NCI-H2196 treated with DMSO at 0.1 percent for 48 hours (cell line): ENCODE measurements around the gene ARHGAP22.

Experiments
- DNase-seq: peaks from one replicate; lab custom pipeline; 2025; ENCODE audit not compliant: unreplicated experiment; lab: John Stamatoyannopoulos, UW

Gene ARHGAP22

DNA sequence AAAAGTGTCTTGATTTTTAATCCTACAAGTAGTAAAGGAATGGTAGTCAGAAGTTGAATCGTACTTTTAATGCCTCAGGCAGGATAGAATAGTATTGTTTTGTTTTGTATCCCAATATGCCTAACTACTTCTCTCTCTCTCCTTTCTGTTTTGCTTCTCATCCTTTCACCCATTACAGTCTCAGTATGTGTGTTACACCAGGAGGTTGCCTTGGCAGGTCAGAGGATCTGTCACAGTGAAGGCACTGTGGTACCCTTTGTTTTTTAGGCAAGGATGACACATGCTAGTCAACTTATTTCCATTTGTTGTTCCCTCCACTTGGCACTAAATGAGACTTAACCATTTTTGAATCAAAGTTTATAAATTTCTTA lies 204.0 kb downstream of the ARHGAP22 start:
- DNase-seq, result no peak

DNA sequence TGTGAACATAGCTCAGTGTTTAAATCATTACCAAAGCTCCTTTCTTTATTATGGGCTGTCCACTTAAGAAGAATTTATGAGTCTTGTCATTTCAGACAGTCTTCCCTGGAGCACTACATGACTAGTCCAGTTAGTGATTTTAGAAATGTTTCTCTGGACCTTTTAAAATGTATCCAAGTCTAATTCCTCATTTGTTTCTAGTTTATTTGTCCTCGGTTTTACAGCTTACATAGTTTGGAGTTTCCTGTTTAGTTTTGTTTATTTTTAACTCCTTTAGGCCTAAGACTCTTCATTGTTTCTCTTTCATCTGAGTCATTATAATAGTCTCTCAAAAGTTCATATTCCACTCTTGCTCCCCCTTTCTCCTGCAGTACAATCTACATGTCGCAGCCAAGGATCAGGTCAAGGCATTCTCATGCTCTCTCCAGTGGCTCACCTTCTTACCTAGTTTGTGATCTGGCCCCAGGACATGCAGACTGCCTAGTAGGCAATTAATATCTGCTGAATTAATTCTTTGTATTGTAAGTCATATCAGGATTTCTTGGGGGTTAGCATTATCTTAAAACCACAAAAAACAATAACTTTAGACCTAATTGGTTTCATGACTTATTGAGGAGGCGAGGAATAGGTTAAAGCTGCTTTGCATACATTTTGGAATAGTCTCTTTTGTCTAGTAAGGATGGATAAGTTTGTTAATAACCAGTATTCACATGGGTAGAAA lies 204.6 kb downstream of the ARHGAP22 start:
- DNase-seq, result no peak

DNA sequence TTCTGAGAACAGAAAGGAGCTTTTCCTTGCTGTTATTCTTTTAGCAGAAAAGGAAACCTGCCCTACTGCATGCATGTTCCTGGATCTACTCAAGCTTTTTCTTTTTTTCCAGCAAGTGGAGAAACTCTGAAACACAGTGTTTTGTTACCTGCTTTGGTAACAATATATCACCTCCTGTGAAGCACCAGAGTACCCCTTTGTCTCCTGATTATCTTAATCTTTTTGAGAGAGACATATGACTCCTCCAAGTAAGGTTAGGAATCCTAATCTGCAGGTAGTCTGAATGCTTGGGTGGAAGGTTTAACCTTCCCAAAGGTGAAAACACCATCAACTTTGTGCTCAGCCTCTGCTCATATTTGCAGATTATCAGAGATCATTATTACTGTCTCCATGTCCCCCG lies 205.3 kb downstream of the ARHGAP22 start:
- no peak for DNase-seq

DNA sequence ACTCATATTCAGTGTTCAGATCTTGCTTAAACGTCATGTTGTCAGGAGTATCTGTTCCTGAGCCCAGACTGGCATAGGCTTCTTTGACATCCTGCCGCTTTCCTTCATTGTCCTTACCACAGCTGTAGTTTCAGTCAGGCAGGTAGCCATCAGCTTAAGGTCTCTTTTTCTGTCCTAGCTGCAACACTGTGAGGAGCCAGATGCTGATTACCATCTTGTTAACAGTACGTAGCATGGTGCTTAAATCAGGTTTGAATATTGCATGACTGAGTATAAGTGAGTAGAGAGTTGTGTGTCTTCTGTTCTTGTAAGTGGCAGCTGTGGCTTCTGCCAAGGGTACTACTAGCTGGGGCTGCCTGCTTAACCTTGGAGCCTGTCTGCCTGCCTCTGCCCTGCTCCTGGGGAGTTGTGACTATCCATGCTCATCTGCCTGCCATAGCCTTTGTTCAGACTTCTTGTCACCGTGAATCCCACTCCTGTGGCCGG lies 205.8 kb downstream of the ARHGAP22 start:
- no peak for DNase-seq

DNA sequence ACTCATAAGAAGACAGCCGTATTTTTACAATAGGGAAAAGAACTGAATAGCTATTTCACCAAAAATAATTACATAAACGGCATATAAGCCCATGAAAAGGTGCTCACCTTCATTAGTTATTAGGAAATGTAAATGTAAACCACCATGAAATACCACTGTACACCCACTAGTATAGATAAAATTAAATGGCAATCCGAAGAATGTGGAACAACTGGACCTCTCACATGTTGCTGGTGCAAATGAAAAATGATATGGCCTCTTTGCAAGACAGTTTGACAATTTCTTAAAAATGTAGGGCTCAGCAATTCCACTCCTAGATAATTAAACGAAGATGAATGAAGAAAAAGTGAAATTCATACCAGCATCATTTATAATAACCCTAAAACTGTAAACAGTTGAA lies 206.6 kb downstream of the ARHGAP22 start:
- no peak for DNase-seq
